RWPE1 (cell line): ENCODE measurements around the gene PPP1R11.

ENCODE experiments used
- CTCF ChIA-PET: fragments of 350-600 bp; sonication (Branson Sonifier 250); formaldehyde crosslinking; extraction: SDS; loops from one replicate; lab custom pipeline; 2021; lab: Yijun Ruan, JAX
- POLR2A ChIA-PET: fragments of 400-600 bp; formaldehyde crosslinking; extraction: SDS; loops from one replicate; lab custom pipeline; 2020; ENCODE audit warnings: antibody characterized with exemption; ENCODE audit not compliant: low non-redundant PET; lab: Yijun Ruan, JAX
- DNase-seq: peaks from one replicate; pipeline ENCODE4 v3.0.0; 2012; ENCODE audit warnings: low spot score
- H3K27ac ChIP-seq: fragments of 450-650 bp; 2 replicates; pipeline ENCODE4 v1.5.1; 2017
- CTCF ChIP-seq: fragments of 450-650 bp; conservative IDR thresholded peaks from 2 replicates; pipeline ENCODE4 v1.5.1; 2017; ENCODE audit warnings: low read depth, mild to moderate bottlenecking

The PPP1R11 gene

GRCh38 chr6:30066082-30066481 lies 916 bp upstream of the PPP1R11 start:
- POLR2A ChIA-PET = no interaction called here
- CTCF ChIA-PET = interaction anchor here (0.6 to 0.7 kb wide), 2 partner anchors 144 to 412 kb away, joined by 3 to 6 read pairs; no protein-coding TSS in a partner anchor
- H3K27ac ChIP-seq = peak overlapping the region; percentile 80; the same call in 1 of the 2 replicates

GRCh38 chr6:30067460-30068139 lies 602 bp downstream of the PPP1R11 start:
- TF ChIP-seq CTCF = no peak
- H3K27ac ChIP-seq = peak overlapping the region; percentile 80
- ChIA-PET CTCF (no interaction called here), POLR2A (no interaction called here)
- no peak for DNase-seq

More at GRCh38 chr6:30066082-30066481, 916 bp upstream of the PPP1R11 start:
- DNase-seq = no peak
- no peak for TF ChIP-seq CTCF

GRCh38 chr6:30071081-30071818 lies 4.3 kb downstream of the PPP1R11 start:
- ChIA-PET POLR2A (no interaction called here), CTCF (no interaction called here)
- no peak for TF ChIP-seq CTCF
- no peak overlapping the region for H3K27ac ChIP-seq
- no peak for DNase-seq

GRCh38 chr6:30071858-30072257 lies 4.9 kb downstream of the PPP1R11 start:
- DNase-seq = no peak
- ChIA-PET POLR2A (no interaction called here), CTCF (no interaction called here)
- no peak overlapping the region for H3K27ac ChIP-seq
- TF ChIP-seq CTCF = no peak

- DNase-seq = no peak
- ChIA-PET CTCF (interaction anchor here (0.7 to 1.0 kb wide), 2 partner anchors 57 to 151 kb away, joined by 4 to 5 read pairs; no protein-coding TSS in a partner anchor), POLR2A (interaction anchor here (1.3 kb wide), 1 partner anchor 28 kb away, joined by 5 read pairs; no protein-coding TSS in a partner anchor)
- H3K27ac ChIP-seq = peak overlapping the region; percentile 87
- no peak for TF ChIP-seq CTCF
Observed at GRCh38 chr6:30073489-30074235, 6.7 kb downstream of the PPP1R11 start.
